Measurements from ENCODE around the gene RAD51B.

DNA sequence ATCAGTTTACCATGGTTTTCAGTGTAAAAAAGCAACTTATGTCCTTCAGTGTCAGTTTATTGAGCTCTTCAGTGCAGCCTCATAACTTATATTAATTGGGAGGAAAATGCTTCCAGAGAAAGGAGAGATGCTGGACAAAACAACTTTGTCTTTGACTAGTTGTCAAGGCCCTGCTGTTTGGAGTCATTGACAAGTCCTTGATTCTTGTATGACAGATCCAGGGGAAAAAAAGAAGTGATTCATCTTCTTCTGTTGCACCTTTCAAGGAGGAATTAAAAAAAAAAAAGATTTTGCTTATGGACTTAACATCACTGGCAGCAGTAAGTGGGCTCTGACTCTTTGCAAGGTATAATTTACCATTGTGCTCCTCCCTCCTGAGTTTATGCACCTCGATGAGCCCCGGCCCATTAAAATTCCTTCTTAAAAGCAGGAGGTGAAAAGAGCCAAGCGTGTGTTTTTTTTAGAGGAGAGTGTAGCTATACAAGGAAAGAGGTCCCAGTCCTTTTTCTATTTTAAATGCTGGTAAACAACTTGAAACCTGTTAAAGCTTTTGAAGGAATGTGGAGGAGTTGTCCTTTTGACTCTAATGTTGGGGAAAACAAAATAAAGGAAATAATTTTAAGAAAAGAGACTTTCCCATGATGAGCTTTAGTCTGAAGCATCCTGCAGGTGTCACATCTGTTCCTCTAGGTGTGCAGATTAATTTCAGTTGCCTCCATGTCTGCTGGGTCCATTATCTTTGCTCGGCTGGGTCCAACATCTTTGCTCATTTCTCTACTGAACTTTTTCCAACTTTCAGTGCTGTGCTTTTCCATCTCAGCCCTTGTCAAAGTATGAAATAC, 431.6 kb downstream of the RAD51B start:
- TF ChIP-seq, protein P1, sequence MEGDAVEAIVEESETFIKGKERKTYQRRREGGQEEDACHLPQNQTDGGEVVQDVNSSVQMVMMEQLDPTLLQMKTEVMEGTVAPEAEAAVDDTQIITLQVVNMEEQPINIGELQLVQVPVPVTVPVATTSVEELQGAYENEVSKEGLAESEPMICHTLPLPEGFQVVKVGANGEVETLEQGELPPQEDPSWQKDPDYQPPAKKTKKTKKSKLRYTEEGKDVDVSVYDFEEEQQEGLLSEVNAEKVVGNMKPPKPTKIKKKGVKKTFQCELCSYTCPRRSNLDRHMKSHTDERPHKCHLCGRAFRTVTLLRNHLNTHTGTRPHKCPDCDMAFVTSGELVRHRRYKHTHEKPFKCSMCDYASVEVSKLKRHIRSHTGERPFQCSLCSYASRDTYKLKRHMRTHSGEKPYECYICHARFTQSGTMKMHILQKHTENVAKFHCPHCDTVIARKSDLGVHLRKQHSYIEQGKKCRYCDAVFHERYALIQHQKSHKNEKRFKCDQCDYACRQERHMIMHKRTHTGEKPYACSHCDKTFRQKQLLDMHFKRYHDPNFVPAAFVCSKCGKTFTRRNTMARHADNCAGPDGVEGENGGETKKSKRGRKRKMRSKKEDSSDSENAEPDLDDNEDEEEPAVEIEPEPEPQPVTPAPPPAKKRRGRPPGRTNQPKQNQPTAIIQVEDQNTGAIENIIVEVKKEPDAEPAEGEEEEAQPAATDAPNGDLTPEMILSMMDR (IDR thresholded peaks at IDR 0.05; ENCODE audit: insufficient read depth, low read length) = no peak
- TF ChIP-seq POLR2AphosphoS5 (IDR thresholded peaks at IDR 0.05; ENCODE audit: low read depth) = no peak

Measured in HL-60 (cell line).